GM21381 (cell line): ENCODE results near the gene EIF5.

Experiments used
- ATAC-seq: cut with Tn5 transposase; IDR thresholded peaks from one replicate; pipeline ENCODE4 v1.9.1; 2021; ENCODE audit warnings: mild to moderate bottlenecking, moderate library complexity; ENCODE audit not compliant: unreplicated experiment

The EIF5 gene

GRCh38 chr14:103391048-103391447 is 57.0 kb downstream of the EIF5 start:
- no peak for ATAC-seq

GRCh38 chr14:103392106-103392505 is 58.1 kb downstream of the EIF5 start:
- no peak for ATAC-seq

- no peak for ATAC-seq
These were observed 58.5 kb downstream of the EIF5 start for GRCh38 chr14:103392572-103392971.

GRCh38 chr14:103393070-103393469 is 59.0 kb downstream of the EIF5 start:
- no peak for ATAC-seq

- no peak for ATAC-seq
These were observed 59.9 kb downstream of the EIF5 start for GRCh38 chr14:103393676-103394626.
